ENCODE measurements around the gene EXOC3. TPM values are rescaled to one million over a fixed set of nuclear protein-coding genes. Genes with fewer than 3 reads are reported as not detected.

EXOC3 gene
- total and polyA plus RNA-seq, 2 of the 8 experiments (the other 6 are each of a cell fraction or from before 2014, with no cell fraction given): 14.4 to 30.0 TPM

- no peaks in the 10 kb centered on the region for H4K20me1 ChIP-seq (replicated peaks in 1 of 2; ENCODE audit: control insufficient read depth in 1 of 2, insufficient read depth in 2 of 2, low read length in 2 of 2)
- CTCF ChIA-PET (ENCODE audit: partially characterized antibody): interaction anchor here (1.0 to 2.5 kb wide), 4 partner anchors 9 to 168 kb away, joined by 3 to 12 read pairs (median 5); no protein-coding TSS in a partner anchor
- H3K23me2 ChIP-seq (ENCODE audit: low read depth, low read length): no peaks in the 10 kb centered on the region
- FAIRE-seq (no peak), DNase-seq (ENCODE audit: low read depth in 1 of 2, low spot score in 2 of 2) (no peak)
- no peak overlapping the region for H3K4ac ChIP-seq (replicated peaks; ENCODE audit: insufficient read length, low read depth, low read length)
- no peak overlapping the region for H4K5ac ChIP-seq (ENCODE audit: insufficient read length, low read depth, low read length)
- H3K9me3 ChIP-seq (ENCODE audit: insufficient read depth in 2 of 2, low read depth in 1 of 2, low read length in 1 of 2): no peaks in the 10 kb centered on the region
- H3K27me3 ChIP-seq (replicated peaks in 1 of 4; ENCODE audit: control insufficient read depth in 3 of 4, extremely low read depth in 1 of 4, insufficient read depth in 3 of 4, low read length in 3 of 4): peaks cover 0 to 12% (median 5%) of the 10 kb centered on the region in 4 experiments; a peak in 3 of 7 replicates
- no peaks in the 10 kb centered on the region for H3K36me3 ChIP-seq (ENCODE audit: control insufficient read depth in 2 of 4, insufficient read depth in 4 of 4, low read length in 3 of 4)
- POLR2A ChIA-PET (ENCODE audit: partially characterized antibody): interaction anchor here (0.6 to 1.2 kb wide), 3 partner anchors 9 to 315 kb away, joined by 3 to 4 read pairs (median 3); no protein-coding TSS in a partner anchor
- no peak overlapping the region for H3K23ac ChIP-seq (ENCODE audit: insufficient read length)
- H3K56ac ChIP-seq (replicated peaks; ENCODE audit: insufficient read length, low read depth, low read length): no peak overlapping the region
- H3K4me3 ChIP-seq (ENCODE audit: extremely low read depth in 1 of 4, insufficient read depth in 2 of 4, low read depth in 3 of 4, low read length in 4 of 4): no peak overlapping the region
- H3K14ac ChIP-seq (ENCODE audit: insufficient read length): no peak overlapping the region
- H2AFZ ChIP-seq (ENCODE audit: low read length): no peak overlapping the region
- H3K18ac ChIP-seq (ENCODE audit: extremely low read depth, low read length): no peak overlapping the region
- H3K4me1 ChIP-seq (replicated peaks in 1 of 4; ENCODE audit: control insufficient read depth in 3 of 4, insufficient read depth in 4 of 4, low read length in 3 of 4): peaks cover 0 to 13% (median 5%) of the 10 kb centered on the region in 4 experiments; a peak in 6 of 7 replicates
- no peak overlapping the region for H2AK5ac ChIP-seq (ENCODE audit: low read depth, low read length)
- no peak overlapping the region for H2BK15ac ChIP-seq (ENCODE audit: low read length)
- H3K79me2 ChIP-seq (ENCODE audit: control insufficient read depth in 1 of 2, insufficient read depth in 2 of 2, low read length in 2 of 2): no peaks in the 10 kb centered on the region
- no peak overlapping the region for H4K8ac ChIP-seq (ENCODE audit: extremely low read depth, insufficient read depth, low read length)
- H4K91ac ChIP-seq (replicated peaks; ENCODE audit: insufficient read length, low read length): no peak overlapping the region
- WGBS, 2 experiments (ENCODE audit: extremely low coverage in 1 of 2, insufficient coverage in 1 of 2, insufficient read length in 1 of 2, insufficient replicate concordance in 2 of 2, low coverage in 1 of 2, low lambda C conversion rate in 2 of 2, missing lambda C conversion rate in 1 of 2): 88% methylated on average over 22 of the region's 23 CpGs; no CpG with 5 or more reads in 1 of the 2 experiments
- no peak overlapping the region for H3K9ac ChIP-seq (replicated peaks in 1 of 4; ENCODE audit: extremely low read depth in 1 of 4, low read depth in 3 of 4, low read length in 3 of 4)
- H2BK5ac ChIP-seq (ENCODE audit: low read depth, low read length): no peak overlapping the region
- no peak overlapping the region for H3K27ac ChIP-seq (ENCODE audit: low read depth, low read length)
- no peak overlapping the region for H2BK20ac ChIP-seq (ENCODE audit: low read length)
- no peak overlapping the region for H2BK120ac ChIP-seq (replicated peaks; ENCODE audit: low read depth, low read length)
- no peak overlapping the region for H3K4me2 ChIP-seq (ENCODE audit: insufficient read depth in 1 of 2, low read depth in 2 of 2, low read length in 2 of 2)
- no peaks in the 10 kb centered on the region for H3K79me1 ChIP-seq (ENCODE audit: low read depth, low read length)
- H2BK12ac ChIP-seq (ENCODE audit: low read depth, low read length): no peak overlapping the region
- TF ChIP-seq RFX5 (IDR thresholded peaks at IDR 0.05; ENCODE audit: borderline replicate concordance, low read depth, low read length) (no peak), TCF12 (IDR thresholded peaks at IDR 0.05; ENCODE audit: low read depth, low read length) (no peak), RXRA (IDR thresholded peaks at IDR 0.05; ENCODE audit: insufficient read depth, low read depth, low read length) (no peak)
Measured at GRCh38 chr5:501831-502184, 58.8 kb downstream of the EXOC3 start.
